Mucosa of descending colon (tissue), 3 donors: ENCODE measurements around the gene ZNF107. TPM values are rescaled to one million over a fixed set of nuclear protein-coding genes. Genes with fewer than 3 reads are reported as not detected.

Experiments
- ATAC-seq: fragments of 200-7000 bp; cut with Tn5 transposase; one replicate; pipeline ENCODE4 v1.9.1; 2020; ENCODE audit warnings: mild to moderate bottlenecking, moderate library complexity
- DNase-seq, 3 donors: peaks; one replicate each; pipeline ENCODE4 v3.0.0-alpha.2; 2020
- H3K36me3 ChIP-seq: fragments of 200-600 bp; one replicate; pipeline ENCODE4 v1.8.0; 2021; ENCODE audit warnings: low read depth, mild to moderate bottlenecking
- H3K4me1 ChIP-seq: fragments of 200-600 bp; one replicate; pipeline ENCODE4 v1.8.0; 2021; ENCODE audit warnings: low read depth, mild to moderate bottlenecking
- H3K4me3 ChIP-seq: fragments of 200-600 bp; one replicate; pipeline ENCODE4 v1.8.0; 2021; ENCODE audit warnings: mild to moderate bottlenecking
- H3K9me3 ChIP-seq: fragments of 200-600 bp; one replicate; pipeline ENCODE4 v1.8.0; 2021; ENCODE audit warnings: mild to moderate bottlenecking
- CTCF ChIP-seq: fragments of 200-600 bp; IDR thresholded peaks from one replicate; pipeline ENCODE4 v1.8.0; 2022; ENCODE audit warnings: antibody characterized with exemption, mild to moderate bottlenecking
- intact Hi-C, 2 donors: fragments of 100-400 bp; cut with DNase I in 1 of 2; cut with micrococcal nuclease in 1 of 2; formaldehyde crosslinking; loops; one replicate each; pipeline versions ENCODE4 v1.11.0 to v1.11.1; 2022; cut with DNase I, micrococcal nuclease
- total RNA-seq, 3 donors: library from RNA; stranded (reverse); fragmentation: NEBNext Ultra II Directional in 2 of 3; extraction: Animal tissue kit (Norgen Biotek cat#: 25700) in 2 of 3; gene quantifications; one replicate each; pipeline versions ENCODE4 v1.2.1 to v1.2.4, GENCODE V29; 2021 to 2023
- donor health status: DM: no; HTN: no; CAD: no; lungs with moderate emphysema.
- donor health status: DM: no; HTN: no; CAD: no.
- donor health status: DM: no; HTN: yes; CAD: no.

The ZNF107 gene
- total RNA-seq, 3 donors from 2014 or later: 3.1 to 6.0 (median 5.0) TPM

GRCh38 chr7:64639267-64640001, 26.5 kb upstream of the ZNF107 start:
- DNase-seq: no peak
- Histone ChIP-seq H3K36me3 (no peaks in the 10 kb centered on the region), H3K4me3 (no peak overlapping the region), H3K4me1 (no peaks in the 10 kb centered on the region), H3K9me3 (peaks cover 2% of the 10 kb centered on the region)
- no peak for TF ChIP-seq CTCF
- no peak for ATAC-seq
- intact Hi-C loops: no loop called here

- no peak for TF ChIP-seq CTCF
- H3K4me3 ChIP-seq: no peak overlapping the region
- H3K4me1 ChIP-seq: no peaks in the 10 kb centered on the region
- ATAC-seq (no peak), DNase-seq (no peak)
- H3K9me3 ChIP-seq: no peaks in the 10 kb centered on the region
- intact Hi-C loops: no loop called here
- H3K36me3 ChIP-seq: no peaks in the 10 kb centered on the region
Observed at GRCh38 chr7:64640504-64640903, 25.4 kb upstream of the ZNF107 start.

- ATAC-seq: no peak
- Histone ChIP-seq H3K36me3 (no peaks in the 10 kb centered on the region), H3K4me3 (no peak overlapping the region), H3K4me1 (no peaks in the 10 kb centered on the region), H3K9me3 (peaks cover 2% of the 10 kb centered on the region)
- no peak for TF ChIP-seq CTCF
- intact Hi-C loops: no loop called here
- no peak for DNase-seq
Observed at GRCh38 chr7:64642046-64642445, 23.9 kb upstream of the ZNF107 start.

- DNase-seq (no peak), ATAC-seq (no peak)
- no peaks in the 10 kb centered on the region for H3K4me1 ChIP-seq
- H3K36me3 ChIP-seq: no peaks in the 10 kb centered on the region
- TF ChIP-seq CTCF: no peak
- peaks cover 2% of the 10 kb centered on the region for H3K9me3 ChIP-seq
- H3K4me3 ChIP-seq: no peak overlapping the region
- intact Hi-C loops: no loop called here
Observed at GRCh38 chr7:64642875-64643274, 23.1 kb upstream of the ZNF107 start.

GRCh38 chr7:64643566-64643965, 22.4 kb upstream of the ZNF107 start:
- ATAC-seq: no peak
- intact Hi-C loops: no loop called here

More at GRCh38 chr7:64643566-64643965, 22.4 kb upstream of the ZNF107 start:
- DNase-seq: no peak
- Histone ChIP-seq H3K4me1 (no peaks in the 10 kb centered on the region), H3K36me3 (no peaks in the 10 kb centered on the region), H3K4me3 (no peak overlapping the region), H3K9me3 (peaks cover 2% of the 10 kb centered on the region)
- no peak for TF ChIP-seq CTCF
